ENCODE data around the gene SNAI1. TPM values are rescaled to one million over a fixed set of nuclear protein-coding genes. Genes with fewer than 3 reads are reported as not detected.
A peak's percentile ranks its signal among the peaks of the same experiment; 100 is the strongest.

SNAI1 gene
- total RNA-seq, 6 experiments from 2014 or later: 4.7 to 6.8 (median 5.2) TPM

DNA sequence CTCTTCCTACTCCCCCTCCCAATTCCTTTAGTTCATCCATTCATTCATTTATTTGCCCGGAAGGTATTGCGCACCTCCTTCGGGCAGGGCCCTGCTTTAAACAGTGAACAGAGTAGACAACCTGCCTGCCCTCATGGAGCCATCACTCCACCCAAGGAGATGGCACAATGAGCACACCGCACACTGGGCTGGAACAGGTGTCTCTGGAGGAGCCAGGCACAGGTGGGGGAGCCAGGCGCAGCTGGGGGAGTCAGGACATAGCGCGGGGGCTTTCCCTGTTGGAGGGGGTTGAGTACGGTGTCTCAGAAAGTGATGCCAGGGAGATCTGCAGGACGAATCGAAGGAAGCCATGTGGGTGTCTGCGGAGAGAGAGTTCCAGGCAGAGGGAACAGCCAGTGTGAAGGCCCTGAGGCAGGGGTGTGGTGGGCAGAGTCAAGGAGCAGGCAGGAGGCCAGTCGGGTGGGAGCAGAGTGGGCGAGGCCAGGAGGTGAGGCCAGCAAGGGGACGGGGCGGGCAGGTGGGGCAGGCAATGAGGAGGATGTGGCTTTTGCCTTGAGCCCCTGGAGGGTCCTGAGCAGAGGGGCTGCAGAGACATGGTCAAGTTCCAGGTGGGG lies 46.4 kb downstream of the SNAI1 start:
- Mint-ChIP-seq H3K4me3 (no peak overlapping the region), H3K27ac (peak overlapping the region; percentile 95)

DNA sequence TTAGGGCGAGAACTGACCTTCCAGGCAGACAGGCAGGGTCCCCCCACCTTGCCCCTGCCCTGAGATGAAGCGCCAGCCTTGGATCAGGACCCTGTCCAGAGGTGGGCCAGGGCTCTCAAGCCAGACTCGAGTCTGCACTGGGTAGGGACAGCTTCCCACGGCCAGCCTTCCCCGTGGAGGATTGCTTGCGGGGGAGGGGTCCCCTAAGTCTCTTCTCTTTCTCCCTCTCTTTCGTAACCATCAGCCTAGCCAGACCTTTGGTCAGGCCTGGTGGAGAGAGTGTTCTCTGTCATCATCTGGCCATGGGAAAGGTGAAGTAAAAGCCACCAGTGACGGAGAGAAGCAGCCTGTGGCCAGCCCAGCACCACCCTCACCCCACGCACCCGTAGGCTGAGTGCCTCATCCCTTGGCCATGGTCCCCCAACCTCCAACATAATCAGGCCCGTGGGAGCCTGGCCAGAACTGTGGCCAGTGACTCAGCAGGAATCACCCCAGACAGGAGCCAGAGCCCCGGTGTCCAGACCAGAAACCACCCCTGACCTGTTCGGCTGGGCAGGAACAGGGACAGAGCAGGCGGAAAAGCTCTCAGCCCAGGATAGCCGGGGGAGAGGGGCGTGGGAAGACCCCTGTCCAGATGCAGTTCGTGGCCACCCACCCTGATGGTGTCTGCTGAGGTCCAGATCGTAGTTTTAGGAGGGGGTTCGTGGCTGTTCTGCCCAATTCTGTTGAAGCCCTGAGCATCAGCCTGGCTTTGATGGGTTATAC lies 47.1 kb downstream of the SNAI1 start:
- H3K36me3 Mint-ChIP-seq (ENCODE audit: low read depth): peaks cover 9% of the 10 kb centered on the region
- peak overlapping the region; percentile 82 for H3K4me3 Mint-ChIP-seq
- peaks cover 74% of the 10 kb centered on the region for H3K4me1 Mint-ChIP-seq (ENCODE audit: low read depth)

More for the DNA sequence above, 46.4 kb downstream of the SNAI1 start:
- Mint-ChIP-seq H3K9me3 (peaks cover 13% of the 10 kb centered on the region), H3K4me1 (ENCODE audit: low read depth) (peaks cover 72% of the 10 kb centered on the region), H3K27me3 (ENCODE audit: insufficient read depth) (no peaks in the 10 kb centered on the region), H3K36me3 (ENCODE audit: low read depth) (peaks cover 9% of the 10 kb centered on the region)
- TF ChIP-seq, protein P1, sequence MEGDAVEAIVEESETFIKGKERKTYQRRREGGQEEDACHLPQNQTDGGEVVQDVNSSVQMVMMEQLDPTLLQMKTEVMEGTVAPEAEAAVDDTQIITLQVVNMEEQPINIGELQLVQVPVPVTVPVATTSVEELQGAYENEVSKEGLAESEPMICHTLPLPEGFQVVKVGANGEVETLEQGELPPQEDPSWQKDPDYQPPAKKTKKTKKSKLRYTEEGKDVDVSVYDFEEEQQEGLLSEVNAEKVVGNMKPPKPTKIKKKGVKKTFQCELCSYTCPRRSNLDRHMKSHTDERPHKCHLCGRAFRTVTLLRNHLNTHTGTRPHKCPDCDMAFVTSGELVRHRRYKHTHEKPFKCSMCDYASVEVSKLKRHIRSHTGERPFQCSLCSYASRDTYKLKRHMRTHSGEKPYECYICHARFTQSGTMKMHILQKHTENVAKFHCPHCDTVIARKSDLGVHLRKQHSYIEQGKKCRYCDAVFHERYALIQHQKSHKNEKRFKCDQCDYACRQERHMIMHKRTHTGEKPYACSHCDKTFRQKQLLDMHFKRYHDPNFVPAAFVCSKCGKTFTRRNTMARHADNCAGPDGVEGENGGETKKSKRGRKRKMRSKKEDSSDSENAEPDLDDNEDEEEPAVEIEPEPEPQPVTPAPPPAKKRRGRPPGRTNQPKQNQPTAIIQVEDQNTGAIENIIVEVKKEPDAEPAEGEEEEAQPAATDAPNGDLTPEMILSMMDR (IDR thresholded peaks at IDR 0.05): no peak
- DNase-seq: no peak

DNA sequence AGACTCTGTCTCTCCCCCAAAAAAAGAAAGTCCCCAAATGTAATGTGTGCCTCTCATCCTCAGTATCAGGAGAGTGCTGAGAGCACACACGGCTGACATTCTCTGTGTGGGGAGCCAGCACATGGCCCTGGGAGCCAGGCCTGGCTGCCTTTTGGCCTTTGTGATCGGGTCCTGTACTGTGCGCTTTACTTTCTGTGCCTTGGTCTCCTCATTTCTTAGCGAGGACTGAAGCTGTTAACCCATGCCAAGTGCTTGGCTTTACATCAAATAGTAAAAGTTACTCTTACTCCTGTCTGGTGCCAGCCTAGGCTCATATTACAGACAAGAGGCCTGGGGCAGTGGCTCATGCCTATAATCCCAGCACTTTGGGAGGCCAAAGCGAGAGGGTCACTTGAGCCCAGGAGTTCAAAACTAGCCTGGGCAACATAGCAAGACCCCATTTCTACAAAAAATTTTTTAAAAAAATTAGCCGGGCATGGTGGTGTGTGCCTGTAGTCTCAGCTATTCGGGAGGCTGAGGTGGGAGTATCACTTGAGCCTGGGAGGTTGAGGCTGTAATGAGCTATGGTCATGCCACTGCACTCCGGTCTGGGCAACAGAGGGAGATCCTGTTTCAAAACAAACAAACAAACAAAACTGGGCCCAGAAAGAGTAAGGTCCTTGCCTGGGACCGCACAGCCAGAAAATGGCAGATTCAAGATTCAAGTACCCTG lies 50.3 kb downstream of the SNAI1 start:
- peak overlapping the region; percentile 95 for H3K27ac Mint-ChIP-seq

More for the DNA sequence above, 47.1 kb downstream of the SNAI1 start:
- DNase-seq: peak; percentile 92
- peaks cover 13% of the 10 kb centered on the region for H3K9me3 Mint-ChIP-seq
- peak overlapping the region; percentile 95 for H3K27ac Mint-ChIP-seq
- TF ChIP-seq, protein P1 (IDR thresholded peaks at IDR 0.05): no peak
- no peaks in the 10 kb centered on the region for H3K27me3 Mint-ChIP-seq (ENCODE audit: insufficient read depth)

DNA sequence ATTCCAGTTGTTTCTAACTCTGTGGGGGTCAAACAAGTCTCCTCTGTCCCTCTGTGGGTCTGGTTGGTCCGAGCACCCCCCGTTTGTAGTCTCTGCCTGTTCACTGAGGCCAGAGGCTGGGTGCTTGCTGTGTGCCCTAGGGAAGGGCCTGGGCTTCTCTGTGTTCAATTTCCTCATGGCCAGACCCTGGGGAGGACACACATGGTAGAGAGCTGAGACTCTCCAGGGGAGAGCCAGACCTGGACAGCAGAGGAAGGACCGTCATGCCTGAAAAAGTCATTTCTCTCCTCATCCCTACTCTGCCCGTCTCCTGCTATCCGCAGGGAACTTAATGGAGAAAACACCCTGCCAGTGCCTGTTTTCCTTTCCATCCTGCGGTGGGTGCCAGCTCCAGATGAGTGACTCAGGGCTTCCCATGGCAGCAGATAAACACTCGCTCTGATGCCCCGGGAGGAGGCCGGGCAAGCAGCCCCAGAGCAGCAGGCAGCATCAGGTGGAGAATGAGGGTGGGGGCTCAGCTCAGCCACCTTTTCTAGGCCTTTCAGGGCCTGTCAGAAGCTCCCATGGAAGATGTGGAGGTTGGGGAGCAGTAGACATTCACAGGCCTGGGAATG lies 51.9 kb downstream of the SNAI1 start:
- H3K27ac Mint-ChIP-seq: peak overlapping the region; percentile 95
- H3K27me3 Mint-ChIP-seq (ENCODE audit: insufficient read depth): peaks cover 1% of the 10 kb centered on the region
- no peak for DNase-seq
- H3K9me3 Mint-ChIP-seq: peaks cover 4% of the 10 kb centered on the region
- TF ChIP-seq, protein P1 (IDR thresholded peaks at IDR 0.05): no peak
- H3K4me3 Mint-ChIP-seq: no peak overlapping the region
- peaks cover 3% of the 10 kb centered on the region for H3K36me3 Mint-ChIP-seq (ENCODE audit: low read depth)
- H3K4me1 Mint-ChIP-seq (ENCODE audit: low read depth): peaks cover 52% of the 10 kb centered on the region

More for the DNA sequence above, 50.3 kb downstream of the SNAI1 start:
- peaks cover 54% of the 10 kb centered on the region for H3K4me1 Mint-ChIP-seq (ENCODE audit: low read depth)
- H3K4me3 Mint-ChIP-seq: no peak overlapping the region
- TF ChIP-seq, protein P1 (IDR thresholded peaks at IDR 0.05): no peak
- peaks cover under 1% of the 10 kb centered on the region for H3K27me3 Mint-ChIP-seq (ENCODE audit: insufficient read depth)
- H3K36me3 Mint-ChIP-seq (ENCODE audit: low read depth): peaks cover 9% of the 10 kb centered on the region
- H3K9me3 Mint-ChIP-seq: peaks cover 13% of the 10 kb centered on the region
- DNase-seq: no peak

DNA sequence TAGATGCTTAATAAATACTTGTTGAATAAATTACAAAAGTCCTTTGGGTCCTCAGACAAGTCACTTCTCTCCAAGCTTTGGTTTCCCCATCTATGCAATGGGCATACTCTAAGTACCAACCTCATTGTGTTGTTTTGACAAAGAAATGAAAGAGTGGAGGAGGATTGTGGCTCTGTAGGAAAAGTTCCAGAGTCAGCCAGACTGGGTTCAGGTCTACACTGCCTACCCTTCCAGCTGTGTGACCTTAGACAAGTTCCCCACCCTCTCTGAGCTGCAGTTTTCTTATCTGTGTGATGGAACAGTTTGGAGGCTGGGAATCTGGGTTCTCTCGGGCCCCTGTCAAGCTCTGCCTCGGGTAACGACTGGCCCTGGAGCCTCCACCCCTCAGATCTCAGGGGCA lies 53.9 kb downstream of the SNAI1 start:
- TF ChIP-seq, protein P1 (IDR thresholded peaks at IDR 0.05): no peak
- Mint-ChIP-seq H3K4me1 (ENCODE audit: low read depth) (peaks cover 35% of the 10 kb centered on the region), H3K27ac (no peak overlapping the region), H3K4me3 (no peak overlapping the region), H3K27me3 (ENCODE audit: insufficient read depth) (peaks cover 1% of the 10 kb centered on the region), H3K36me3 (ENCODE audit: low read depth) (no peaks in the 10 kb centered on the region), H3K9me3 (no peaks in the 10 kb centered on the region)
- DNase-seq: no peak
